ENCODE results near the gene ACOXL. TPM values are rescaled to one million over a fixed set of nuclear protein-coding genes. Genes with fewer than 3 reads are reported as not detected.
A peak's percentile ranks its signal among the peaks of the same experiment; 100 is the strongest.
"Not testable (repeated sequence)": the region's sequence is repeated elsewhere in the genome, so short reads cannot be mapped to it uniquely, and the experiment has no call there.

ACOXL gene
- total RNA-seq, 1 donor from 2014 or later, result not detected

DNA sequence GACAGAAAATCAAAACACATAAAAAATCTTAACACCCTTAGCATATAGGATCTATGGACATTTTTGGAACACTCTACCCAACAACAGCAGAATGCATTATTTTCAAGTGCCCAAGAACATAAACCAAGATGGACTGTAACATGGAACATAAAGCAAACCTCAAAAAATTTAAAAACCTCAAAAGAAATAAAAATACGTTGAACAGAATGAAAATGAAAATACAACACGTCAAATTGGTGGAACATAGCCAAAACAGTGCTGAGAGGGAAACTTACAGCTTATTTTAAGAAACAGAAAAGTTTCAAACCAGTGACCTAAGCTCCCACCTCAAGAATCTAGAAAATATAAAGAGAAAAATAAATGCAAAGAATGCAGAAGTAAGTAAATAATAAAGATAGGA lies 330.0 kb downstream of the ACOXL start:
- Histone ChIP-seq H3K27ac (ENCODE audit: low read depth, low read length) (no peak overlapping the region), H3K36me3 (ENCODE audit: control insufficient read depth in 3 of 3, insufficient read depth in 3 of 3, low read length in 3 of 3) (no peaks in the 10 kb centered on the region), H3K4me3 (ENCODE audit: low read length in 3 of 3) (no peak overlapping the region), H3K27me3 (ENCODE audit: control insufficient read depth in 3 of 3, insufficient read depth in 3 of 3, low read length in 3 of 3) (no peaks in the 10 kb centered on the region), H3K9ac (ENCODE audit: low read depth in 1 of 3, low read length in 3 of 3) (no peak overlapping the region), H3K9me3 (ENCODE audit: control insufficient read depth in 3 of 3, low read length in 3 of 3) (peaks cover 0 to 6% (median 0%) of the 10 kb centered on the region in 3 donors), H3K4me1 (ENCODE audit: control insufficient read depth in 3 of 3, insufficient read depth in 3 of 3, low read length in 3 of 3) (no peaks in the 10 kb centered on the region)

DNA sequence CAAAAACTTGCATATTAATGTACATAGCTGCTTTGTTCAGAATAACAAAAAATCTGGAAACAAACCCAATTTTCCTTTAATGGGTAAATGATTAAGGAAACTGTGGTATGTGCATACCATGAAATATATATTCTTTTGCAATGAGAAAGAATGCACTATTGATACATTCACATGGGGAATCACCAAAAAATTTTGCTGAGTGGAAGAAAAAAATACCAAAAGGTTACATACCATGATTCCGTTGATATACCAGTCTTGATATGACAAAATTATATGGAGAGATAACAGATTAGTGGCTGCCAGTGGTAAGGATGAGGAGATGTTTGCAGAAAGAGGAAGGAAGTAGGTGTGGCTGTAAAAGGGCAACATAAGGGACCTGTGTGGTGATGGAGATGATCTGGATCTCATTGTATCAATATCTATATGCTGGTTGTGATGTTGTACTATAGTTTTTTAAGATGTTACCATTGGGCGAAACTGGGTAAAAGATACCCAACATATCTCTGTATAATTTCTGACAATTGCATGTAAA lies 333.8 kb downstream of the ACOXL start:
- peaks cover 0 to under 1% (median 0%) of the 10 kb centered on the region in 3 donors for H3K4me1 ChIP-seq (ENCODE audit: control insufficient read depth in 3 of 3, insufficient read depth in 3 of 3, low read length in 3 of 3)

DNA sequence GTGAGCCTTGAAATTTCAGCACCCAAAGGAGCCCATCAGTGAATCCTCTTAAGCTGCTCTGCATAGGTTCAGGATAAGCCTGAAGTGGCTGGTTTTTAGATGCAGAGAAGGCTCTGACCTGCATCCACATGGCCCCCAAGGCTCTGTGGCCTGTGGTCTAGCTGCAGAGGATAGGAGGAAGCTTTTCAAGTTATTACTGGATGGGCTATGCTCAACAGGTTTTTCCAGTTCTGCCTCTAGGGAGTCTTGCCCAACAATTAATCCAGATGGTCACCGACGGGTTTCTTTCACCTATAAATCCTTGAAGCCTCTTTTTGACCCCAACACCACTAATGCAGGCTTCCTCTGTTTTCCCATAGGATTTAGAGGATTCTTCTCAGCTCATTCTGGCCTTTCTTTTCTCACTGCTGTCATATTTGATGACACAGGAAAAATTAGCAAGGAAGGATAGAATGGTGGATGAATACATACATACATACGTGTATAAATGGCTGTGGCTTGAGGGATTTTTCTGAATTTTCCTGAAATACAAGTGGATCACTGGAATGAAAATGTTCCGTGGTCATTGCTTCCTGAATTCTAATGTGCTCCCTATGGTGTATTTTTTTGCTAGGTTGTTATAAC lies 336.2 kb downstream of the ACOXL start:
- peaks cover 0 to under 1% (median 0%) of the 10 kb centered on the region in 3 donors for H3K9me3 ChIP-seq (ENCODE audit: control insufficient read depth in 3 of 3, low read length in 3 of 3)

More for the DNA sequence above, 333.8 kb downstream of the ACOXL start:
- Histone ChIP-seq H3K36me3 (ENCODE audit: control insufficient read depth in 3 of 3, insufficient read depth in 3 of 3, low read length in 3 of 3) (no peaks in the 10 kb centered on the region), H3K27me3 (ENCODE audit: control insufficient read depth in 3 of 3, insufficient read depth in 3 of 3, low read length in 3 of 3) (no peaks in the 10 kb centered on the region), H3K9me3 (ENCODE audit: control insufficient read depth in 3 of 3, low read length in 3 of 3) (peaks cover 0 to 3% (median 0%) of the 10 kb centered on the region in 3 donors), H3K27ac (ENCODE audit: low read depth, low read length) (no peak overlapping the region), H3K4me3 (ENCODE audit: low read length in 3 of 3) (no peak overlapping the region), H3K9ac (ENCODE audit: low read depth in 1 of 3, low read length in 3 of 3) (no peak overlapping the region)

DNA sequence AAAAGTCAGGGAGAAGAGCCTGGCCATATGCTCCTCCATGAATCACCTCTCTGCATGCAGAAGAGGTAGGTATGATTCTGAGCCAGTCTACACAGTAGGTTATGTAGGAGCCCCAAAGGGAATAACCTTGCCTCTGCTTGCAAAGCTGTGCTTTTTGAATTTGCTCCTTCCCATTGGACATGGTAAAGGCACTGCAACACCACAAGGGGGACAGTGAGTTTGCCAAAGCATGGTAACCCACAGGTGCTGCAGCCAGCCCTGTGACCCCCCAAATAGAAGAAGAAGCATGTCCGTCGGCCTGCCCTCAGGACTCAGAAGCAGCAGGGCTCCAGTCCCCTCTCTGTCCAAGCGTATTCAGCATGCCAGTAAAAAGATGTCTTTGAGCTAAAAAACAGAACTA lies 337.3 kb downstream of the ACOXL start:
- Histone ChIP-seq H3K36me3 (ENCODE audit: control insufficient read depth in 3 of 3, insufficient read depth in 3 of 3, low read length in 3 of 3) (no peaks in the 10 kb centered on the region), H3K4me1 (ENCODE audit: control insufficient read depth in 3 of 3, insufficient read depth in 3 of 3, low read length in 3 of 3) (peaks cover 5 to 8% (median 8%) of the 10 kb centered on the region in 3 donors), H3K27me3 (ENCODE audit: control insufficient read depth in 3 of 3, insufficient read depth in 3 of 3, low read length in 3 of 3) (no peaks in the 10 kb centered on the region), H3K9me3 (ENCODE audit: control insufficient read depth in 3 of 3, low read length in 3 of 3) (peaks cover 0 to 4% (median 3%) of the 10 kb centered on the region in 3 donors), H3K9ac (ENCODE audit: low read depth in 1 of 3, low read length in 3 of 3) (no peak overlapping the region), H3K27ac (ENCODE audit: low read depth, low read length) (no peak overlapping the region), H3K4me3 (ENCODE audit: low read length in 3 of 3) (no peak overlapping the region)

More for the DNA sequence above, 336.2 kb downstream of the ACOXL start:
- Histone ChIP-seq H3K4me3 (ENCODE audit: low read length in 3 of 3) (no peak overlapping the region), H3K4me1 (ENCODE audit: control insufficient read depth in 3 of 3, insufficient read depth in 3 of 3, low read length in 3 of 3) (peaks cover 5 to 8% (median 8%) of the 10 kb centered on the region in 3 donors), H3K9ac (ENCODE audit: low read depth in 1 of 3, low read length in 3 of 3) (no peak overlapping the region), H3K27ac (ENCODE audit: low read depth, low read length) (no peak overlapping the region), H3K27me3 (ENCODE audit: control insufficient read depth in 3 of 3, insufficient read depth in 3 of 3, low read length in 3 of 3) (no peaks in the 10 kb centered on the region), H3K36me3 (ENCODE audit: control insufficient read depth in 3 of 3, insufficient read depth in 3 of 3, low read length in 3 of 3) (no peaks in the 10 kb centered on the region)

DNA sequence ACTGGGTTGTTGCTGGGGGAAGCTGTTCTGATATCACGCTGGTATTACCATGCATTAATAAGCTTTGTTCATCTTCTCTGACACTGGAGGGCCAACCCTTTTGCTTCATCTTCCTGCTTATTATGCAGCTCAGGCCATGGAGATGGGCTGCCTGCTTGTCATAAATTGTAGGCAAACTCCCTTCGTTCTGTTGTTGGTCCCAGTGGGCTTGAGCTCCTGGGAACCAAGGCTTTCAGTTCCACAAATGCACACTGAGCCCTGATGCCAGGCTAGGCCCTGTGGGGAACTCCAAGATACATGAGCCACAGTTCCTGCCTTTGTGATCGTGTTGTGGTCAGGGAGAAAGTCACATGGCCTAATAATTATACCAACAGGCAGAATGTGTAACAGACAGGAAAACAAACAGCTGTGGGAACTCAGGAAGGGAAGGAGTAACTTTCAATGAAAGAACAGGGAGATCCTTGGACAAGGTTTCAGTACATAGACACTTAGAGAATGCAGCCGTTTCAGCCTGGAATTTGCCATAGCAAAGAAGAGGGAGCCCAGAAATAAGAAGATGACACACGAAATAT lies 339.3 kb downstream of the ACOXL start:
- H3K4me1 ChIP-seq (ENCODE audit: control insufficient read depth in 3 of 3, insufficient read depth in 3 of 3, low read length in 3 of 3), result peaks cover 5 to 8% (median 8%) of the 10 kb centered on the region in 3 donors
- no peaks in the 10 kb centered on the region for H3K27me3 ChIP-seq (ENCODE audit: control insufficient read depth in 3 of 3, insufficient read depth in 3 of 3, low read length in 3 of 3)
- peaks cover 0 to 4% (median 3%) of the 10 kb centered on the region in 3 donors for H3K9me3 ChIP-seq (ENCODE audit: control insufficient read depth in 3 of 3, low read length in 3 of 3)
- no peak overlapping the region for H3K9ac ChIP-seq (ENCODE audit: low read depth in 1 of 3, low read length in 3 of 3)
- peak overlapping the region; percentile 10 for H3K27ac ChIP-seq (ENCODE audit: low read depth, low read length)
- no peaks in the 10 kb centered on the region for H3K36me3 ChIP-seq (ENCODE audit: control insufficient read depth in 3 of 3, insufficient read depth in 3 of 3, low read length in 3 of 3)
- H3K4me3 ChIP-seq (ENCODE audit: low read length in 3 of 3), result no peak overlapping the region

DNA sequence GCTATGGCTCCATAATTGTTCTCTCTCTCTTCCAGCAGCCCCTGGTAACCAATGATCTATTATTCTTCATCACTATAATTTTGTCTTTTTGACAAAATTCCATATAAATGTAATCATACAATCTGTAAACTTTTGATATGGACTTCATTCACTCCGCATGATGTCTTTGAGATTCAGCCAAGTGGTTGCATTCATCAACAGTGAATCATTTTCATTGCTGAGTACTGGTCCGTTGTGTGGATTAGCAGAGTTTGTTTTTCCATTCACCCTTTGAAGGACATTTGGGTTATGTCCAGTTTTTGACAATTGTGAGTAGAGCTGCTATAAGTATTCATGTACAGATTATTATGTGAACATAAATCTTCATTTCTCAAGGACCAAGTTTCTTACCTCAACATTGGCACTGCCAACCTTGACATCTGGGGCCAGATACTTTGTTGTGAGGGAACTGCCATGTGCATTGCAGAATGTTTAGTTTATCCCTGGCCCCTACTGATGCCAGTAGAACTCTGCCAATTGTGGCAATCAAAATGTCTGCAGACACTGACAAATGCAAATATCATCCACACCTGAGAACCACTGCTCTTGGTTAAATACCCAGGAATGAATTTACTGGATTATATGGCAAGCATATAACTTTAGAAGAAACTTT lies 340.0 kb downstream of the ACOXL start:
- Histone ChIP-seq H3K27ac (ENCODE audit: low read depth, low read length) (peak overlapping the region; percentile 10), H3K4me3 (ENCODE audit: low read length in 3 of 3) (no peak overlapping the region), H3K27me3 (ENCODE audit: control insufficient read depth in 3 of 3, insufficient read depth in 3 of 3, low read length in 3 of 3) (no peaks in the 10 kb centered on the region), H3K4me1 (ENCODE audit: control insufficient read depth in 3 of 3, insufficient read depth in 3 of 3, low read length in 3 of 3) (peaks cover 5 to 8% (median 8%) of the 10 kb centered on the region in 3 donors), H3K36me3 (ENCODE audit: control insufficient read depth in 3 of 3, insufficient read depth in 3 of 3, low read length in 3 of 3) (no peaks in the 10 kb centered on the region), H3K9me3 (ENCODE audit: control insufficient read depth in 3 of 3, low read length in 3 of 3) (peaks cover 0 to 4% (median 3%) of the 10 kb centered on the region in 3 donors), H3K9ac (ENCODE audit: low read depth in 1 of 3, low read length in 3 of 3) (no peak overlapping the region)

DNA sequence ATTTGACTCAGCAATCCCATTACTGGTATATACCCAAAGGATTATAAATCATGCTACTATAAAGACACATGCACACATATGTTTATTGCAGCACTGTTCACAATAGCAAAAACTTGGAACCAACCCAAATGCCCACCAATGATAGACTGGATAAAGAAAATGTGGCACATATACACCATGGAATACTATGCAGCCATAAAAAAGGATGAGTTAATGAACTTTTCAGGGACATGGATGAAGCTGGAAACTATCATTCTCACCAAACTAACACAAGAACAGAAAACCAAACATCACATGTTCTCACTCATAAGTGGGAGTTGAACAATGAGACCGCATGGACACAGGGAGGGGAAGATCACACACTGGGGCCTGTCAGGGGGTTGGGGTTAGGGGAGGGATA lies 350.3 kb downstream of the ACOXL start:
- H3K27ac ChIP-seq (ENCODE audit: low read depth, low read length); H3K27me3 ChIP-seq (ENCODE audit: control insufficient read depth in 3 of 3, insufficient read depth in 3 of 3, low read length in 3 of 3); H3K36me3 ChIP-seq (ENCODE audit: control insufficient read depth in 3 of 3, insufficient read depth in 3 of 3, low read length in 3 of 3); H3K4me3 ChIP-seq (ENCODE audit: low read length in 3 of 3); H3K9ac ChIP-seq (ENCODE audit: low read depth in 1 of 3, low read length in 3 of 3); H3K4me1 ChIP-seq (ENCODE audit: control insufficient read depth in 3 of 3, insufficient read depth in 3 of 3, low read length in 3 of 3); H3K9me3 ChIP-seq (ENCODE audit: control insufficient read depth in 3 of 3, low read length in 3 of 3): not testable (repeated sequence)

DNA sequence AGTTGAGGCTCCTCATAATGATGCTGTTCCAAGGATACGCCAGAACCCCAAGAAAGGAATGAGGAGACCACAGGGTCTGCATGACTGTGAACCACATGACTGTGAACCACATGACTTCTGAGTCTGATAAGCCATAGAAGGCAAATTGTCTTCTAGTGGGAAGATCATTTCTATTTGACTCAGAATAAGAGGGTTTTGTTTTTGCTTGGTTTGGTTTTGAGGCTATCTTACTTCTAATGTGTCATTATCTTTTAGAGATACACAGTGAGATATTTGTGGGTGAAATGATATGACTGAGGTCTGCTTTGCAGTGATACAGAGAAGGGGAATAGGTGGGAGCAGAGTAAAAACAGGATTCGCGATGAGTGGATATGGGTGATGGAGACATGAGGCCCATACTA lies 359.4 kb downstream of the ACOXL start:
- peaks cover 0 to 3% (median 0%) of the 10 kb centered on the region in 3 donors for H3K27me3 ChIP-seq (ENCODE audit: control insufficient read depth in 3 of 3, insufficient read depth in 3 of 3, low read length in 3 of 3)
- no peaks in the 10 kb centered on the region for H3K36me3 ChIP-seq (ENCODE audit: control insufficient read depth in 3 of 3, insufficient read depth in 3 of 3, low read length in 3 of 3)
- no peaks in the 10 kb centered on the region for H3K9me3 ChIP-seq (ENCODE audit: control insufficient read depth in 3 of 3, low read length in 3 of 3)
- no peak overlapping the region for H3K4me3 ChIP-seq (ENCODE audit: low read length in 3 of 3)
- H3K9ac ChIP-seq (ENCODE audit: low read depth in 1 of 3, low read length in 3 of 3), result no peak overlapping the region
- H3K27ac ChIP-seq (ENCODE audit: low read depth, low read length), result no peak overlapping the region
- H3K4me1 ChIP-seq (ENCODE audit: control insufficient read depth in 3 of 3, insufficient read depth in 3 of 3, low read length in 3 of 3), result no peaks in the 10 kb centered on the region

DNA sequence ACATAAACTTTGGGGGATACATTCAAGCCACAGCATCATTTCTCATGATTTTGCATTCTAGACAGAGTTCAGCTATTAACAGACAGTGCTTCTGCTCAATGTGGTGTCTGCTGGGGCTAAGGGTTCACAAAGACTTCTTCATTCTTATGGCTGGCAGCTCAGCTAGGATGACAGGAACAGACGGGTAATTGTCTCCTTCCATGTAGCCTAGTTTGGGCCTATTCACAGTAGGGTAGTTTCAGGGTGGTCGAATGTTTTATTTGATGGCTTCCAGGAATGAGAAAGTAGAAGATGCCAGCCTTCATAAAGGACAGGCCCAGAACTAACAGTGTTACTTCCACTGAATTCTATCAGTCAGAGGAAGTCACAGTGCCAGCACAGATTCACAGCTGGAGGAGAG lies 362.3 kb downstream of the ACOXL start:
- Histone ChIP-seq H3K4me1 (ENCODE audit: control insufficient read depth in 3 of 3, insufficient read depth in 3 of 3, low read length in 3 of 3) (no peaks in the 10 kb centered on the region), H3K36me3 (ENCODE audit: control insufficient read depth in 3 of 3, insufficient read depth in 3 of 3, low read length in 3 of 3) (no peaks in the 10 kb centered on the region), H3K27me3 (ENCODE audit: control insufficient read depth in 3 of 3, insufficient read depth in 3 of 3, low read length in 3 of 3) (peaks cover 0 to 3% (median 0%) of the 10 kb centered on the region in 3 donors), H3K27ac (ENCODE audit: low read depth, low read length) (no peak overlapping the region), H3K9me3 (ENCODE audit: control insufficient read depth in 3 of 3, low read length in 3 of 3) (no peaks in the 10 kb centered on the region), H3K9ac (ENCODE audit: low read depth in 1 of 3, low read length in 3 of 3) (no peak overlapping the region), H3K4me3 (ENCODE audit: low read length in 3 of 3) (no peak overlapping the region)

DNA sequence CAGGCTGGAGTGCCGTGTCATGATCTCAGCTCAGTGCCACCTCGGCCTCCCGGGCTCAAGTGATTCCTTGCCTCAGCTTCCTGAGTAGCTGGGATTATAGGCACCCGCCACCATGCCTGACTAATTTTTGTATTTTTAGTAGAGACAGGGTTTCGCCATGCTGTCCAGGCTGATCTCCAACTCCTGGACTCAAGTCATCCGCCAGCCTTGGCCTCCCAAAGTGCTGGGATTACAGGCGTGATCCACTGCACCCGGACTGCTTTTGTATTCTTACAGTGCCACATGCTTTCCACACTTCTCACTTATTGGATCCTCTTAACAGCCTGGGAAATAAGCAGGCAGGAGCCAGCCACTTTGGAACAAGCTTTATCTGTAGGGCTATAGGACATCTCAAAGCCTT lies 363.1 kb downstream of the ACOXL start:
- H3K27me3 ChIP-seq (ENCODE audit: control insufficient read depth in 3 of 3, insufficient read depth in 3 of 3, low read length in 3 of 3), result peaks cover 0 to 1% (median 0%) of the 10 kb centered on the region in 3 donors
- no peak overlapping the region for H3K27ac ChIP-seq (ENCODE audit: low read depth, low read length)
- H3K4me1 ChIP-seq (ENCODE audit: control insufficient read depth in 3 of 3, insufficient read depth in 3 of 3, low read length in 3 of 3), result no peaks in the 10 kb centered on the region
- H3K36me3 ChIP-seq (ENCODE audit: control insufficient read depth in 3 of 3, insufficient read depth in 3 of 3, low read length in 3 of 3), result no peaks in the 10 kb centered on the region
- H3K9ac ChIP-seq (ENCODE audit: low read depth in 1 of 3, low read length in 3 of 3), result no peak overlapping the region
- no peaks in the 10 kb centered on the region for H3K9me3 ChIP-seq (ENCODE audit: control insufficient read depth in 3 of 3, low read length in 3 of 3)
- H3K4me3 ChIP-seq (ENCODE audit: low read length in 3 of 3), result no peak overlapping the region
